ENCODE results near the gene ELOF1. TPM values are rescaled to one million over a fixed set of nuclear protein-coding genes. Genes with fewer than 3 reads are reported as not detected.

Gene ELOF1
- total and polyA plus RNA-seq, 2 of the 13 experiments (the other 11 are each of a cell fraction or from before 2014, with no cell fraction given) = 14.5 to 43.2 TPM

DNA sequence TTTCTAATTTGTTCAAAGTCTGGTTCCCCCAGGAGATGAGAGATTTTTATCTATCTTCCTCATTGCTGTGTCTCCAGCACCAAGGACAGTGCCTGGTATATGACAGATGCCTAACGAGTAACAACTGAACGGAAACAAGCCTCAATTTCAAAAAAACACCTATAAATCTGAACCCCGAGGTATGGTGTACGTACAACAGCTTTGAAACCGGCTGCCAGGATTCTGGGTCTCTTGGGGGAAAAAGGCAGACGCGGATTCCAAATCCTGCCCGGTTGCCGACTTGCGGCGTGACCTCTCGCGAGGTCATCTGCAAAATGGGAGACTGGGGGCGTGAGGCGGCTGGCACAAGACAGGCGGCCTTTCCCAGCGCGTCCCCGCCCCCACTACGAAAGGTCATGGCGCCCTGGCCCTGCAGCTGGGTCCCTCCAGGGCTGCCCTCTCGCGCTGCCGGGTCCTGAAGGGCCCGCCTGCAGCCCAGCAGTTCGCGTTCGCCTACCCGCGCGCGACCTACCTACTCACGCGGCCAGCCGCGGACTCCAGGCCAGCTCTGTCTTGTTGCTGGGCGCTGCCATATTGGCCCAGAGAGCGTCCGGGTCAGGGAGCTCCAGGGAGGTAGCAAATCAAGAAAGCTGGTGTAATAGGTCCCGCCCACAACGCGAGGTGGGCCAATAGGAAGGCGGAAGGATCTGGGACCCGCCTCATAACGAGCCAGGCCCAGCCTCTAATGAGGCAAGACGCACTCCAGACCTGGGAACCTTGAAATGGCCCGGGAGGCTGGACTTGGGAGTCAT is 30.3 kb downstream of the ELOF1 start, which contains the start of gene ECSIT (continued):
- TF ChIP-seq, protein P1, sequence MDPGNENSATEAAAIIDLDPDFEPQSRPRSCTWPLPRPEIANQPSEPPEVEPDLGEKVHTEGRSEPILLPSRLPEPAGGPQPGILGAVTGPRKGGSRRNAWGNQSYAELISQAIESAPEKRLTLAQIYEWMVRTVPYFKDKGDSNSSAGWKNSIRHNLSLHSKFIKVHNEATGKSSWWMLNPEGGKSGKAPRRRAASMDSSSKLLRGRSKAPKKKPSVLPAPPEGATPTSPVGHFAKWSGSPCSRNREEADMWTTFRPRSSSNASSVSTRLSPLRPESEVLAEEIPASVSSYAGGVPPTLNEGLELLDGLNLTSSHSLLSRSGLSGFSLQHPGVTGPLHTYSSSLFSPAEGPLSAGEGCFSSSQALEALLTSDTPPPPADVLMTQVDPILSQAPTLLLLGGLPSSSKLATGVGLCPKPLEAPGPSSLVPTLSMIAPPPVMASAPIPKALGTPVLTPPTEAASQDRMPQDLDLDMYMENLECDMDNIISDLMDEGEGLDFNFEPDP (CRISPR knock-in tag; conservative IDR thresholded peaks at IDR 0.05) = 0 out of 2 replicates have a peak, but pooled peaks have one; percentile 1
- TF ChIP-seq BHLHE40 (IDR thresholded peaks at IDR 0.05; ENCODE audit: low read length) (0 out of 2 replicates have a peak, but pooled peaks have one; percentile 37), EZH2 (conservative IDR thresholded peaks at IDR 0.05; ENCODE audit: low read depth, low read length) (no peak), ZNF296 (CRISPR knock-in tag; conservative IDR thresholded peaks at IDR 0.05) (no peak), ZNF816 (CRISPR knock-in tag; IDR thresholded peaks at IDR 0.05; ENCODE audit: borderline replicate concordance) (peak; percentile 90; the same call in 1 of the 2 replicates), SAFB2 (CRISPR knock-in tag; IDR thresholded peaks at IDR 0.05; ENCODE audit: borderline replicate concordance, low read depth) (no peak), POLR2AphosphoS2 (IDR thresholded peaks at IDR 0.05; ENCODE audit: low read depth, low read length) (no peak), CBX5 (CRISPR knock-in tag; IDR thresholded peaks at IDR 0.05; ENCODE audit: borderline replicate concordance) (peak; percentile 44; the same call in 1 of the 2 replicates), RBFOX2 (IDR thresholded peaks at IDR 0.05; ENCODE audit: low read depth, low read length) (peak; percentile 95), ZNF12 (CRISPR knock-in tag; IDR thresholded peaks at IDR 0.05) (no peak), STAT5B (CRISPR knock-in tag; IDR thresholded peaks at IDR 0.05) (0 out of 2 replicates have a peak, but pooled peaks have one; percentile 41), KLF16 (CRISPR knock-in tag; IDR thresholded peaks at IDR 0.05) (peak in 1 of 2 experiments; percentile 83; a peak in 1 of 4 replicates), KLF6 (CRISPR knock-in tag; IDR thresholded peaks at IDR 0.05) (0 out of 2 replicates have a peak, but pooled peaks have one; percentile 27), SNAI1 (CRISPR knock-in tag; IDR thresholded peaks at IDR 0.05; ENCODE audit: borderline replicate concordance) (no peak), RFX1 (IDR thresholded peaks at IDR 0.05) (no peak), ZNF850 (CRISPR knock-in tag; conservative IDR thresholded peaks at IDR 0.05) (no peak), ZNF672 (CRISPR knock-in tag; IDR thresholded peaks at IDR 0.05) (no peak), CHD2 (IDR thresholded peaks at IDR 0.05; ENCODE audit: low read depth, low read length) (peak; percentile 83), NFIB (CRISPR knock-in tag; IDR thresholded peaks at IDR 0.05; ENCODE audit: borderline replicate concordance) (no peak)
- TF ChIP-seq, protein P2, sequence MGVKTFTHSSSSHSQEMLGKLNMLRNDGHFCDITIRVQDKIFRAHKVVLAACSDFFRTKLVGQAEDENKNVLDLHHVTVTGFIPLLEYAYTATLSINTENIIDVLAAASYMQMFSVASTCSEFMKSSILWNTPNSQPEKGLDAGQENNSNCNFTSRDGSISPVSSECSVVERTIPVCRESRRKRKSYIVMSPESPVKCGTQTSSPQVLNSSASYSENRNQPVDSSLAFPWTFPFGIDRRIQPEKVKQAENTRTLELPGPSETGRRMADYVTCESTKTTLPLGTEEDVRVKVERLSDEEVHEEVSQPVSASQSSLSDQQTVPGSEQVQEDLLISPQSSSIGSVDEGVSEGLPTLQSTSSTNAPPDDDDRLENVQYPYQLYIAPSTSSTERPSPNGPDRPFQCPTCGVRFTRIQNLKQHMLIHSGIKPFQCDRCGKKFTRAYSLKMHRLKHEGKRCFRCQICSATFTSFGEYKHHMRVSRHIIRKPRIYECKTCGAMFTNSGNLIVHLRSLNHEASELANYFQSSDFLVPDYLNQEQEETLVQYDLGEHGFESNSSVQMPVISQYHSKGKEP (CRISPR knock-in tag; IDR thresholded peaks at IDR 0.05) = peak; percentile 41; the same call in 1 of the 2 replicates
- TF ChIP-seq, protein P3, sequence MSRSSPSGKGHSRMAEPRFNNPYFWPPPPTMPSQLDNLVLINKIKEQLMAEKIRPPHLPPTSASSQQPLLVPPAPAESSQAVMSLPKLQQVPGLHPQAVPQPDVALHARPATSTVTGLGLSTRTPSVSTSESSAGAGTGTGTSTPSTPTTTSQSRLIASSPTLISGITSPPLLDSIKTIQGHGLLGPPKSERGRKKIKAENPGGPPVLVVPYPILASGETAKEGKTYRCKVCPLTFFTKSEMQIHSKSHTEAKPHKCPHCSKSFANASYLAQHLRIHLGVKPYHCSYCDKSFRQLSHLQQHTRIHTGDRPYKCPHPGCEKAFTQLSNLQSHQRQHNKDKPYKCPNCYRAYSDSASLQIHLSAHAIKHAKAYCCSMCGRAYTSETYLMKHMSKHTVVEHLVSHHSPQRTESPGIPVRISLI (CRISPR knock-in tag; IDR thresholded peaks at IDR 0.05; ENCODE audit: borderline replicate concordance) = peak; percentile 11; the same call in 1 of the 2 replicates
- TF ChIP-seq, protein P4, sequence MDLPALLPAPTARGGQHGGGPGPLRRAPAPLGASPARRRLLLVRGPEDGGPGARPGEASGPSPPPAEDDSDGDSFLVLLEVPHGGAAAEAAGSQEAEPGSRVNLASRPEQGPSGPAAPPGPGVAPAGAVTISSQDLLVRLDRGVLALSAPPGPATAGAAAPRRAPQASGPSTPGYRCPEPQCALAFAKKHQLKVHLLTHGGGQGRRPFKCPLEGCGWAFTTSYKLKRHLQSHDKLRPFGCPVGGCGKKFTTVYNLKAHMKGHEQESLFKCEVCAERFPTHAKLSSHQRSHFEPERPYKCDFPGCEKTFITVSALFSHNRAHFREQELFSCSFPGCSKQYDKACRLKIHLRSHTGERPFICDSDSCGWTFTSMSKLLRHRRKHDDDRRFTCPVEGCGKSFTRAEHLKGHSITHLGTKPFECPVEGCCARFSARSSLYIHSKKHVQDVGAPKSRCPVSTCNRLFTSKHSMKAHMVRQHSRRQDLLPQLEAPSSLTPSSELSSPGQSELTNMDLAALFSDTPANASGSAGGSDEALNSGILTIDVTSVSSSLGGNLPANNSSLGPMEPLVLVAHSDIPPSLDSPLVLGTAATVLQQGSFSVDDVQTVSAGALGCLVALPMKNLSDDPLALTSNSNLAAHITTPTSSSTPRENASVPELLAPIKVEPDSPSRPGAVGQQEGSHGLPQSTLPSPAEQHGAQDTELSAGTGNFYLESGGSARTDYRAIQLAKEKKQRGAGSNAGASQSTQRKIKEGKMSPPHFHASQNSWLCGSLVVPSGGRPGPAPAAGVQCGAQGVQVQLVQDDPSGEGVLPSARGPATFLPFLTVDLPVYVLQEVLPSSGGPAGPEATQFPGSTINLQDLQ (CRISPR knock-in tag; IDR thresholded peaks at IDR 0.05) = no peak
